KBM-7 (cell line): Measurements from ENCODE around the gene AADACL2.
"Not testable (repeated sequence)": the region's sequence is repeated elsewhere in the genome, so short reads cannot be mapped to it uniquely, and the experiment has no call there.

Experiments
- DNase-seq: peaks from one replicate; pipeline ENCODE4 v3.0.0-alpha.2; 2015
- in situ Hi-C: fragments of 300-500 bp; cut with MboI; formaldehyde crosslinking; loops from 2 replicates; pipeline ENCODE4 v1.14.3; 2020; ENCODE audit warnings: low sequenced_read_pairs, low pct_unique_long_range_greater_than_20kb, mixed read lengths

AADACL2 gene

GRCh38 chr3:151761581-151761980 is 27.9 kb downstream of the AADACL2 start:
- in situ Hi-C loops = no loop called here
- DNase-seq = no peak

GRCh38 chr3:151764699-151765098 is 31.0 kb downstream of the AADACL2 start:
- in situ Hi-C loops, DNase-seq: not testable (repeated sequence)

GRCh38 chr3:151765685-151766084 is 32.0 kb downstream of the AADACL2 start:
- no peak for DNase-seq
- in situ Hi-C loops = no loop called here

- DNase-seq = no peak
- in situ Hi-C loops = no loop called here
These were observed 32.7 kb downstream of the AADACL2 start for GRCh38 chr3:151766454-151766853.

GRCh38 chr3:151768393-151768930 is 34.7 kb downstream of the AADACL2 start:
- in situ Hi-C loops = no loop called here

GRCh38 chr3:151769175-151769574 is 35.4 kb downstream of the AADACL2 start:
- DNase-seq = peak; percentile 41
- in situ Hi-C loops = no loop called here

More at GRCh38 chr3:151768393-151768930, 34.7 kb downstream of the AADACL2 start:
- DNase-seq = no peak

GRCh38 chr3:151770956-151771355 is 37.2 kb downstream of the AADACL2 start:
- peak; percentile 17 for DNase-seq
- in situ Hi-C loops = no loop called here

GRCh38 chr3:151772825-151773480 is 39.2 kb downstream of the AADACL2 start:
- in situ Hi-C loops = no loop called here
- no peak for DNase-seq

- in situ Hi-C loops = no loop called here
- DNase-seq = no peak
These were observed 40.5 kb downstream of the AADACL2 start for GRCh38 chr3:151774235-151774634.

GRCh38 chr3:151774910-151775309 is 41.2 kb downstream of the AADACL2 start:
- in situ Hi-C loops = no loop called here

GRCh38 chr3:151775314-151776258 is 41.9 kb downstream of the AADACL2 start:
- in situ Hi-C loops = no loop called here
- DNase-seq = no peak

More at GRCh38 chr3:151774910-151775309, 41.2 kb downstream of the AADACL2 start:
- no peak for DNase-seq

- no peak for DNase-seq
- in situ Hi-C loops = no loop called here
These were observed 42.6 kb downstream of the AADACL2 start for GRCh38 chr3:151776259-151776740.

GRCh38 chr3:151777880-151778279 is 44.2 kb downstream of the AADACL2 start:
- DNase-seq = no peak
- in situ Hi-C loops = no loop called here

GRCh38 chr3:151787626-151788025 is 53.9 kb downstream of the AADACL2 start:
- in situ Hi-C loops = no loop called here
- no peak for DNase-seq

GRCh38 chr3:151788401-151788800 is 54.7 kb downstream of the AADACL2 start:
- in situ Hi-C loops = no loop called here
- DNase-seq = no peak

GRCh38 chr3:151789853-151790463 is 56.2 kb downstream of the AADACL2 start:
- DNase-seq = no peak
- in situ Hi-C loops = no loop called here

- in situ Hi-C loops = not testable (repeated sequence)
These were observed 57.0 kb downstream of the AADACL2 start for GRCh38 chr3:151790763-151791162.

GRCh38 chr3:151792411-151792810 is 58.7 kb downstream of the AADACL2 start:
- in situ Hi-C loops = no loop called here
- DNase-seq = no peak

More at GRCh38 chr3:151790763-151791162, 57.0 kb downstream of the AADACL2 start:
- DNase-seq = not testable (repeated sequence)

GRCh38 chr3:151793636-151794035 is 59.9 kb downstream of the AADACL2 start:
- no peak for DNase-seq
- in situ Hi-C loops = no loop called here
